ENCODE data around the gene XK. TPM values are rescaled to one million over a fixed set of nuclear protein-coding genes. Genes with fewer than 3 reads are reported as not detected.

Gene XK
- total and polyA plus RNA-seq, 2 of the 4 experiments (the other 2 are of a cell fraction): under 0.01 to 0.02 TPM

DNA sequence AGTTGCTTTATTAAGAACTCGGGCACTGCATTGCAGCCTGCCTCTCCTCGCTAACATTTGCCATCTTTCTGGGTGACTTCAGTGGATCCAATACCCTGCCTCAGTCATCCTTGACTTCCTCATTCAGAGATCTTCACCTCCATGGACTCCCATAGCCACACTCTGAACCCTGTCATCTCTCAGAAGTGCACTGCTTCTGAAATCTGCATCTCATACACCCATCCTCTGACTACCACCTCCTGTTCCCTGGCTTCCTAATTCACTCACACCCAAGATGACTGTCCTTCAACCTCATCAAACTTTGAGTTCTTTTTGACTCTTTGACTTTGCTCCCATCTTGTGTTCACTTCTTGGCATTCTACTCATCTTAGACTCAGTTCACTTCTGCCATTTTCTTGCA is 68.9 kb downstream of the XK start:
- H2BK5ac ChIP-seq (ENCODE audit: low read depth, low read length, poor library complexity, severe bottlenecking): no peak overlapping the region
- no peak overlapping the region for H3K4ac ChIP-seq (ENCODE audit: low read depth, low read length)
- no peak overlapping the region for H4K91ac ChIP-seq (ENCODE audit: insufficient read depth, low read depth, low read length)
- no peak overlapping the region for H3K9ac ChIP-seq (ENCODE audit: low read depth, low read length)
- no peak overlapping the region for H2BK20ac ChIP-seq (ENCODE audit: low read depth, low read length)
- H3K27ac ChIP-seq (ENCODE audit: insufficient read depth, low read length): no peak overlapping the region
- no peak overlapping the region for H3K4me3 ChIP-seq (ENCODE audit: insufficient read depth, low read depth, low read length)
- no peak overlapping the region for H4K5ac ChIP-seq (ENCODE audit: low read depth, low read length)
- H3K18ac ChIP-seq (ENCODE audit: low read depth, low read length): no peak overlapping the region
- no peaks in the 10 kb centered on the region for H3K9me1 ChIP-seq (ENCODE audit: insufficient read depth, low read length)
- H3K27me3 ChIP-seq (ENCODE audit: control insufficient read depth, insufficient read depth, low read length): peaks cover 4% of the 10 kb centered on the region
- no peak overlapping the region for H2BK15ac ChIP-seq (ENCODE audit: low read depth, low read length)
- H3K36me3 ChIP-seq (ENCODE audit: control insufficient read depth, insufficient read depth, low read length): no peaks in the 10 kb centered on the region
- ATAC-seq (ENCODE audit: low read depth) (no peak), DNase-seq (no peak)
- H3K79me1 ChIP-seq (ENCODE audit: low read depth in 1 of 2, low read length in 2 of 2): no peaks in the 10 kb centered on the region
- no peaks in the 10 kb centered on the region for H4K20me1 ChIP-seq (ENCODE audit: insufficient read depth, low read length)
- 63% methylated on average over 1 of the region's 2 CpGs; no CpG with 5 or more reads in 1 of the 2 experiments for WGBS, 2 experiments (ENCODE audit: extremely low coverage in 2 of 2, insufficient read length in 1 of 2)
- no peak overlapping the region for H4K8ac ChIP-seq (ENCODE audit: low read depth in 2 of 2, low read length in 2 of 2)
- H3K56ac ChIP-seq (ENCODE audit: extremely low read depth, insufficient read depth, low read length): no peak overlapping the region
- no TSS peak for BruUV-seq (replicated peaks)
- no peaks in the 10 kb centered on the region for H3K4me1 ChIP-seq (ENCODE audit: control insufficient read depth, insufficient read depth, low read length)
- no peak overlapping the region for H2BK120ac ChIP-seq (ENCODE audit: low read depth, low read length)
- ChIA-PET CTCF (no interaction called here), POLR2A (ENCODE audit: unreplicated experiment) (no interaction called here)
- intact Hi-C loops (cut with micrococcal nuclease) (no loop called here), dilution Hi-C loops (cut with HindIII; ENCODE audit: low sequenced_read_pairs, unreplicated experiment) (no loop called here), in situ Hi-C loops (cut with MboI; ENCODE audit: low sequenced_read_pairs) (no loop called here)
- no peak overlapping the region for H3K14ac ChIP-seq (replicated peaks; ENCODE audit: low read depth, low read length)
- H3K23ac ChIP-seq (ENCODE audit: low read depth, low read length): no peak overlapping the region
- no peak for TF ChIP-seq USF2 (IDR thresholded peaks at IDR 0.05; ENCODE audit: low read depth, low read length)
- TF ChIP-seq NFE2L2 (IDR thresholded peaks at IDR 0.05; ENCODE audit: low read depth, low read length): no peak
- no peak for TF ChIP-seq SMC3 (IDR thresholded peaks at IDR 0.05; ENCODE audit: low read depth, low read length)
- TF ChIP-seq MXI1 (IDR thresholded peaks at IDR 0.05; ENCODE audit: borderline replicate concordance, low read depth, low read length): no peak
- no peak for TF ChIP-seq ELK1 (IDR thresholded peaks at IDR 0.05; ENCODE audit: borderline replicate concordance, low read depth, low read length)
- no peak for TF ChIP-seq CTCF (conservative IDR thresholded peaks at IDR 0.05; ENCODE audit: low read depth, low read length)
- TF ChIP-seq CEBPB (IDR thresholded peaks at IDR 0.05; ENCODE audit: low read depth, low read length): no peak
- H3K4me2 ChIP-seq (ENCODE audit: low read depth, low read length): no peak overlapping the region
- H3K9me3 ChIP-seq (ENCODE audit: control insufficient read depth, insufficient read depth, low read length): no peaks in the 10 kb centered on the region
- H2AK9ac ChIP-seq (replicated peaks; ENCODE audit: low read depth, low read length, poor library complexity): no peak overlapping the region
- no peak overlapping the region for H2AFZ ChIP-seq (replicated peaks; ENCODE audit: low read length, poor library complexity)
- no peak overlapping the region for H2AK5ac ChIP-seq (ENCODE audit: low read depth, low read length)
